Smooth muscle cell (in vitro differentiated cells): ENCODE data around the gene TCF7L2. TPM values are rescaled to one million over a fixed set of nuclear protein-coding genes. Genes with fewer than 3 reads are reported as not detected.

Source experiments
- DNase-seq: peaks from one replicate; lab custom pipeline; 2025; ENCODE audit not compliant: unreplicated experiment; lab: John Stamatoyannopoulos, UW
- H2AFZ ChIP-seq: fragments of 200-600 bp; sonication (generic); 2 replicates; pipeline ENCODE4 v1.6.0; 2016; ENCODE audit warnings: antibody characterized with exemption, low read depth, mild to moderate bottlenecking
- H3F3A ChIP-seq: fragments of 200-600 bp; sonication (generic); 2 replicates; pipeline ENCODE4 v1.6.0; 2017; ENCODE audit warnings: antibody characterized with exemption, low read depth
- H3K27ac ChIP-seq: fragments of 200-600 bp; sonication (generic); 2 replicates; pipeline ENCODE4 v1.5.1; 2016; ENCODE audit warnings: low read depth, mild to moderate bottlenecking
- H3K27me3 ChIP-seq: fragments of 200-600 bp; sonication (generic); 2 replicates; pipeline ENCODE4 v1.6.1; 2016; ENCODE audit warnings: low read depth, mild to moderate bottlenecking
- H3K36me3 ChIP-seq: fragments of 200-600 bp; sonication (generic); 2 replicates; pipeline ENCODE4 v1.5.1; 2016; ENCODE audit warnings: low read depth
- H3K4me1 ChIP-seq: fragments of 200-600 bp; sonication (generic); 2 replicates; pipeline ENCODE4 v1.5.1; 2016; ENCODE audit warnings: low read depth
- H3K4me2 ChIP-seq: fragments of 200-600 bp; sonication (generic); 2 replicates; pipeline ENCODE4 v1.6.0; 2016; ENCODE audit warnings: mild to moderate bottlenecking
- H3K4me3 ChIP-seq: fragments of 200-600 bp; sonication (generic); 2 replicates; pipeline ENCODE4 v1.5.1; 2016; ENCODE audit warnings: mild to moderate bottlenecking
- H3K79me2 ChIP-seq: fragments of 200-600 bp; sonication (generic); 2 replicates; pipeline ENCODE4 v1.6.0; 2016; ENCODE audit warnings: low read depth, mild to moderate bottlenecking
- H3K9ac ChIP-seq: fragments of 200-600 bp; sonication (generic); 2 replicates; pipeline ENCODE4 v1.6.0; 2016; ENCODE audit warnings: low read depth
- H3K9me3 ChIP-seq: fragments of 200-600 bp; sonication (generic); replicated peaks from 2 replicates; pipeline ENCODE4 v1.5.1; 2016; ENCODE audit warnings: low read depth
- H4K20me1 ChIP-seq: fragments of 200-600 bp; sonication (generic); 2 replicates; pipeline ENCODE4 v1.6.0; 2016; ENCODE audit warnings: low read depth
- CTCF ChIP-seq: fragments of 200-600 bp; sonication (generic); IDR thresholded peaks from 2 replicates; pipeline ENCODE4 v1.5.1; 2017; ENCODE audit warnings: borderline replicate concordance, mild to moderate bottlenecking, antibody characterized with exemption; ENCODE audit not compliant: insufficient read depth, poor library complexity, severe bottlenecking
- WGBS: methylation state at CpG from one replicate; pipeline ENCODE4 v1.1.7; 2016; ENCODE audit warnings: low lambda C conversion rate; 5-methylcytosine and 5-hydroxymethylcytosine counted together
- polyA plus RNA-seq: library from polyadenylated mRNA; unstranded; fragments of >200 nt; fragmentation: Nextera tagmentation; extraction: Ambion mirVana; gene quantifications from 2 replicates; pipeline ENCODE4 v1.2.1, GENCODE V29; 2016
- total RNA-seq: library from RNA; depleted of rRNA; stranded (reverse); fragments of >200 nt; gene quantifications from 2 replicates; pipeline ENCODE4 v1.2.3, GENCODE V29; 2014

Gene TCF7L2
- total and polyA plus RNA-seq, 2 experiments from 2014 or later = 14.6 to 17.7 TPM

- H3K36me3 ChIP-seq = no peaks in the 10 kb centered on the region
- 93% methylated on average over 2 of the region's 2 CpGs for WGBS
- no peaks in the 10 kb centered on the region for H4K20me1 ChIP-seq
- no peaks in the 10 kb centered on the region for H3F3A ChIP-seq
- no peak overlapping the region for H3K4me2 ChIP-seq
- no peaks in the 10 kb centered on the region for H3K27me3 ChIP-seq
- no peak overlapping the region for H3K4me3 ChIP-seq
- peaks cover 5% of the 10 kb centered on the region for H3K4me1 ChIP-seq
- H2AFZ ChIP-seq = no peak overlapping the region
- no peak overlapping the region for H3K27ac ChIP-seq
- no peaks in the 10 kb centered on the region for H3K79me2 ChIP-seq
- no peak overlapping the region for H3K9ac ChIP-seq
- DNase-seq = no peak
- no peaks in the 10 kb centered on the region for H3K9me3 ChIP-seq
- no peak for TF ChIP-seq CTCF
These were observed 22.1 kb upstream of the TCF7L2 start for GRCh38 chr10:112927980-112928379.

DNA sequence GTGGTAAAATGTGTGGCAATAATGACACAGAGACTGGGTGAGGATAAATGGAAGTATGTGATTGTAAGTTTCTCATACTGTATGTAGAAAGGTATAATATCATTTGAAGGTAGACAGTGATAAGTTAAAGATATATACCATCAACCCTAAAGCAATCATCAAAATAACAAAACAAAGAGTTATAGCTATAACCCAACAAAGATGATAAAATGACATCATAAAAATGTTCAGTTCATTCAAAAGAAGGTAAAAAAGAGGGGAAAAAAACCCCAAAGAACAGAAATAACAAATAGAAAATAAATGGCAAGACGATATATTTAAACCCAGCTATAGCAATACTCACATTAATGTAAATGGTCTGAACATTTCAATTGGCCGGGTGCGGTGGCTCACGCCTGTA lies 17.4 kb upstream of the TCF7L2 start:
- H3K9me3 ChIP-seq = no peaks in the 10 kb centered on the region
- H3K36me3 ChIP-seq = no peaks in the 10 kb centered on the region
- no peak overlapping the region for H2AFZ ChIP-seq
- WGBS = 97% methylated on average over 4 of the region's 4 CpGs
- no peak overlapping the region for H3K4me3 ChIP-seq
- H3K4me1 ChIP-seq = peaks cover 4% of the 10 kb centered on the region
- no peak overlapping the region for H3K27ac ChIP-seq
- no peak for DNase-seq
- H3K9ac ChIP-seq = no peak overlapping the region
- no peaks in the 10 kb centered on the region for H3K79me2 ChIP-seq
- no peak for TF ChIP-seq CTCF
- H3K27me3 ChIP-seq = no peaks in the 10 kb centered on the region
- no peaks in the 10 kb centered on the region for H4K20me1 ChIP-seq
- H3K4me2 ChIP-seq = no peak overlapping the region
- H3F3A ChIP-seq = no peaks in the 10 kb centered on the region

DNA sequence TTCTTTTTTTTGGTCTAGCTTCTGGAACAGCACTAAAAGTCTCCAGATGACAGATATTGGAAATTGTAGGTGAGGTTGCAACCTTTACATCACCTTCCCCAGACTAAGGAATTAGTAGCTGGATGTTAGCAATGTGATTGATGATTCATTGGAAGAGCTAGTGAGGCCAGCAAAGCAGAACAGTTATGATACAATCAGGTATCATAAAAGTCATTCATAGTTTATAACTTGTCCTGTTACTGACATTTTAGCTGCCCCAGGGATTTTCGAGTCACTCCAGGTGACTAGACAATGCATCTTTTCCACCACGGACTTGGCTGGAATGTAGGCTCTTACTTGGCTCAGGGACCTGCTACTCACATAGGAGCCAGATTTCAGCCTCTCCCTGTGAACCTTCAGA lies 15.9 kb upstream of the TCF7L2 start:
- no peaks in the 10 kb centered on the region for H3K27me3 ChIP-seq
- no peak overlapping the region for H3K27ac ChIP-seq
- H3F3A ChIP-seq = no peaks in the 10 kb centered on the region
- DNase-seq = no peak
- H3K79me2 ChIP-seq = no peaks in the 10 kb centered on the region
- no peak for TF ChIP-seq CTCF
- 60% methylated on average over 2 of the region's 2 CpGs for WGBS
- no peak overlapping the region for H2AFZ ChIP-seq
- H3K4me1 ChIP-seq = peaks cover 4% of the 10 kb centered on the region
- H3K9ac ChIP-seq = no peak overlapping the region
- no peak overlapping the region for H3K4me3 ChIP-seq
- no peak overlapping the region for H3K4me2 ChIP-seq
- H4K20me1 ChIP-seq = no peaks in the 10 kb centered on the region
- H3K9me3 ChIP-seq = no peaks in the 10 kb centered on the region
- H3K36me3 ChIP-seq = no peaks in the 10 kb centered on the region

DNA sequence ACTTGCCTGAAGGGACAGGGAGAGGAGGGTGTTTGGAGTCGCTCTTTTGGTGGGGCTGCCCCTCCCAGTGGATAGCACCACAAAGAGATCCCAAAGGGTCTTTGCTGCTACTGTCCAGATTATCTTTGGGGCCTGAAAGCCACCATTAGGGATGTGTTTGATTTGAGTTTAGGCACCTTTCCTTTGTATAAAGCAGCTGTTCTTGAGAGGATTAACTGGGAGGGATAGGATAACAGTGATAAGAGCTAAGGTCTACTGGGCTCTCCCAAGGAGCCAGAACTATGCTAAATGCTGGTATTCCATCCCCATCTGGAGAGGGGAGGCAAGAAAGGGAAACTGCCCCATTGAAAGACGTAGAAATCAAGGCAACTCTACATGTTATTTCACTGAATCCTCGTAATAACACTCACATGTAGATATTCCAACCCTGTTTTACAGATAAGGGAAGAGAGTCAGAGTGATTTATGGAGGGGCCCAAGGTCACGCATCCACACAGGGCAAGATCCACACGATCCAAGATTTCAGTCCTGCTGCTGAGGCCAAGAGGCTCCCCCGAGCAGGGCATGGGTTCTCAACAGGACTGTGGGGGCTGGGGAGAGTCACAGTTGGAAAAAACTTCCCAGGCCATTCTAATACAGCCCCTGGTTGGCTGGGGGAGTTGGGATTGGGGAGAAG lies 11.1 kb upstream of the TCF7L2 start:
- H3K79me2 ChIP-seq = no peaks in the 10 kb centered on the region
- no peak overlapping the region for H3K4me3 ChIP-seq
- DNase-seq = no peak
- peaks cover 7% of the 10 kb centered on the region for H3K4me1 ChIP-seq
- H3K36me3 ChIP-seq = no peaks in the 10 kb centered on the region
- H3K27me3 ChIP-seq = no peaks in the 10 kb centered on the region
- no peaks in the 10 kb centered on the region for H3F3A ChIP-seq
- no peak overlapping the region for H2AFZ ChIP-seq
- H4K20me1 ChIP-seq = no peaks in the 10 kb centered on the region
- H3K9me3 ChIP-seq = no peaks in the 10 kb centered on the region
- H3K27ac ChIP-seq = no peak overlapping the region
- H3K9ac ChIP-seq = no peak overlapping the region
- WGBS = 74% methylated on average over 6 of the region's 6 CpGs
- TF ChIP-seq CTCF = no peak
- no peak overlapping the region for H3K4me2 ChIP-seq
